Activated T-cell treated with anti-CD3 and anti-CD28 coated beads for 4 hours (primary cell): Measurements from ENCODE around the gene DTWD2.
"Not testable (repeated sequence)": the region's sequence is repeated elsewhere in the genome, so short reads cannot be mapped to it uniquely, and the experiment has no call there.

Experiments used
- DNase-seq: peaks from one replicate; pipeline ENCODE4 v3.0.0-alpha.2; 2020

The DTWD2 gene

DNA sequence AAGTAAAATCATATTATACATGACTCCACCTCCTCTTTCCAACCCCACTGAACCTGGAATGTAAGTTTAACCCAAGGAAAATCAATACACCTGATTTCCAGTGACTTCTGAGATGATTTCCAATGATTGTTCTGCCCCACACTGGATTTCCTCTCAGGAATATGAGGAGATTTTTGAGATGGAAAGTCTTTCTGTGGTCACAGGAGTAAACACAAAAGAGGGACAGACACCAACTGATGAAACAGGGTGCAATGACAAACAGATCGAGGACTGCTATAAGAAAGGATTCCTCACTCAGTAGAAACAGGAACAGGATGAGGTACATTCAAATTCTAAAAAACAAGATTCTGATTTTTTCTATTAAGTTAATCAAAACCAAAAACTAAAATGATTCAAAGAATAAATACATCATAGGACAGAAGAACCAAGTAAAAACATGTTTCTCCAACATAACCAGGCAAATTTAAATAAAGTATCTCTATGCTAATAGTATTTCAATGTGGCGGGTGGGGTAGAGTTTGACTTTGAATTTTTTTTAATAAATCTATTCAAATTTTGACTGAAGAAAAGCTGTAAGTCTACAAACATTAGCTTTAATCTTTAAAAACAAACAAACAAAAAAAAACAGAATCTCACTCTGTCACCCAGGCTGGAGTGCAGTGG is 42.1 kb downstream of the DTWD2 start:
- DNase-seq: no peak

DNA sequence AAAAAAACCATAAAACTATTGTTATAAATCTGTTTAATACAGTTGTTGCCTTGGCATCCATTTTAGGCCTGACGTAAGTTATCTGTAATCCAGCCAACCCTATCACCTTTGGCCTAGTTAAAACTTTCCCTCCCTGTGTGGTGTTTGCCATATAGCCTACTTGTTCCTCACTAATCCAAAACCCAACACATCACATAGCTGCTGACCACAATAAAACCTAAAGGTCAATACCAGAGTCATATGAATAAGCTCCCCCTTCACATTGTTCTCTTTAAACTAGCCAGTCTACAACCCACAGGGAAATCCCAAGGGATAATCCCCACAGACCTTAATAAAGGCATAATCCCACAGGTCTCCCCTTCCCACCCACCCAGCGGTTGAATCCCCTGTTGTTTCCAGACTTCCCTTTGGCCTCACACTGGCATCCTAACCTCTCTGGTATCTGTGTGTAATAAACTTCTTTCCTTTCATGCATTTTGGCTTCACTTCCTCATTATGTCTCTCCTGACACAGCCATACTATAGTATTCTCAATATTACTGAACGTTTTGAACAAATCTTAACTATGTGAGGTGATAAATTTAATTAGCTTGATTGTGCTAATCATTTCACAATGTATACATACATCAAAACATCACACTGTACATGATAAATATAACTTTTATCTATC is 50.8 kb downstream of the DTWD2 start:
- no peak for DNase-seq

DNA sequence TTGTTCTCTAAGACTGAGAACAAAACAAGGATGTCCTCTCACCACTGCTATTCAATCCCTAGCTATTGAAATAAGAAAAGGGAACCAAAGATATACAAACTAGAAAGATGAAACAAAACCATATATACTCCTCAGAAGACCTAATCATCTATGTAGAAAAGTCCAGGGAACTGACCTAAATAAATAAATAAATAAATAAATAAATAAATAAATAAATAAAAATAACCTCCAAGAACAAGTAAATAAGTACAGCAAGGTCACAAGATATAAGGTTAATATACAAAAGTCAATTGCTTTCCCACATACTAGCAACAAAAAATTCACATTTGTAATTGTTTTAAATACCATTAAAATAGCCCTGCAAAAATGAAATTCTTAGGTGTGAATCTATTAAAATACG is 54.6 kb downstream of the DTWD2 start:
- DNase-seq: no peak

DNA sequence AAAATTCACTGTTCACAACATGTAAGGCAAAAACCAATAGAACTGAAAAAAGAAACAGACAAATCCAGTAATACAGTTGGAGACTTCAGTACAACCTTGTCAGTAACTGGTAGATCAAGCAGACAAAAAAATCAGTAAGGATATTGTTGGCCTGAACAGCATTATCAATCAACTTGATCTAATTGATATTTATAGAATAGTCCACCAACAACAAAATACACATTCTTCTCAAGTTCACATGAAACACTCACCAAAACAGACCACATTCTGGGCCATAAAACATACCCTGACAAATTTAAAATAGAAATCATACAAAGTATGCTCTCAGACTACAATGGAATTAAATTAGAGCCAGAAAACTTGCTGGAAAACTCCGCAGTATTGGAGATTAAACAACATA is 56.8 kb downstream of the DTWD2 start:
- DNase-seq: no peak

DNA sequence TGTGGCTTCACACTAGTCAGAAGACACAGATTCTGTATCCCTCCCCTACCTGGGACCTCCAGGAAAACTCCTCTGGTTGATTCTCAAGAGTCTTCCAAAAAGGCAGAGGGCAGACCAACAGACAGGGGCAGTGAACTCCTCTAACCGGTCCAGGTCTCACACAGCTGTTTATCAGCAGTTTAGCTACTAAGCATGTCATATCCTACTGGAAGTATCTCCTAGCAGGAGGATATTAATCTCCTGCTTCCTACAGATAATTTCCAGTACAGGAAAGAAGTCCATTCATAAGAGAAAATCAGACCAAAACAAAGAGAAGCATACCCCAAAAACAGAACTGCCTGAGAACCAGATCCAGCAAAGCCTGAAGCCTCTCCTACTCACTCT is 64.3 kb downstream of the DTWD2 start:
- DNase-seq: no peak

DNA sequence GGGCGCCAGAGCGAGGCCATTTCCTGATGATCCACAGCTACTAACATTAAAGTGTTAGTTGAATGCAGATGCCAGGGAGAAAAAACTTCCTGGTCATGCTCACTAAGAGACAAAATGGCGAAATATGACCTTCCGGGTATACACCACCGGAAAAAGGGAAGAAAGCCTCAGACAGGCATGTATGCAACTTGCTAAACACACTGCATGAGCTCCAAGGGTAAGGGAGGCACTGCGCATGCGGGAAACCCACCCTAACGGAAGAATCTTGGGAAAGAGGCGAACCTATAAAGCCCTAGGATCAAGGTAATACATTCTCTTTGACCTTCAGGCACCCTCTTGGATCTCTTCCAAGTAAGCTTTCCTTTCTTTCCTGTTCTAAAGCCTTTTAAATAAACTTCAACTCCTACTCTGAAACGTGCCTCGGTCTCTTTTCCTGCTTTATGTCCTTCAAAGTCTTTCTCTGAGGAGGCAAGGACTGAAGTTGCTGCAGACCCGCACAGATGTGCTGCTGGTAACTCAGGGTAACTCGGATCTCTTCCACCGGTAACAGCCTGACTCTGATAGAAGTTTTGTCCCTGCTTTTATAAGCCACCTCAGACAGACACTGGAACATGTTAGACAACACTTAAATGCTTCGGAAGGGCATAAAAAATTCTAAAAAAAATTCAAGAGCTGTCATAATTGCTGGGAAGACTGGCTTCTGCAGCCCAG is 64.9 kb downstream of the DTWD2 start:
- DNase-seq: no peak

DNA sequence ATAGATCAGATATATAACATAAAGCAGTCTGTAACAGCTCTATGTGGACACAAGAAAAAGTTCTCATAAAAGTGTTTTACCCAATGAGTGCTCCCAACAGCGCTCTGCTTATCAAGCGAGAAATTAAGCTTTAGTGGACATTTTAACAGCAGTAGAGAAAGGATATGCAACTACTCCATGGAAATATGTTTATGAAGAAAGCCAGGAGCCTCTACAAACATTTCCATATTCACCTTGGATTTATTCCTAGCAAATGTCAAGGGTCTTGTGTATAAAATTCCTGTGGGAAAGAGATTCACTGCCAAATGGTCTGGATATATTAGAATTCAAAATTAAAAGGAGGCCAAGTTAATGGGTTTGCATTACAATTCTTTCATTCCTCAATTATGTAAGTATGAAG is 66.5 kb downstream of the DTWD2 start:
- no peak for DNase-seq

DNA sequence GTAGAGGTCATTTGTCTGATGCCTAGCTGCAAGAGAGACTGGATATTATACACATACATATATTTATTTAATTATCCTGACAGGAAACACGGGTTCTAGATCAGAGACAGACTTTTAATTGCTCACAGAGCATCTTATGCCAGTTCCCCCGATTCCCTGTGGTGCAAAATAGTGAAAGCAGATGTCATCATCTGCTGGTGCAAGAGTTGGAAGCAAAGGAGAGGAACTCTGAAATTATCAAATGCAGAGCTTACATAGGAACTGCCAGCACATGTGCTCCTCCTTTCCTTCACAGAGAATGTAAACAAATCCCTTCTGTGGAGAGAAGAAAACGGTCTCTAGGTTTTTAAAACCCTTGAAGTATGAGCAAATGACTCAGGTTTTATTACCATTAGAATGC is 69.3 kb downstream of the DTWD2 start:
- DNase-seq: no peak

DNA sequence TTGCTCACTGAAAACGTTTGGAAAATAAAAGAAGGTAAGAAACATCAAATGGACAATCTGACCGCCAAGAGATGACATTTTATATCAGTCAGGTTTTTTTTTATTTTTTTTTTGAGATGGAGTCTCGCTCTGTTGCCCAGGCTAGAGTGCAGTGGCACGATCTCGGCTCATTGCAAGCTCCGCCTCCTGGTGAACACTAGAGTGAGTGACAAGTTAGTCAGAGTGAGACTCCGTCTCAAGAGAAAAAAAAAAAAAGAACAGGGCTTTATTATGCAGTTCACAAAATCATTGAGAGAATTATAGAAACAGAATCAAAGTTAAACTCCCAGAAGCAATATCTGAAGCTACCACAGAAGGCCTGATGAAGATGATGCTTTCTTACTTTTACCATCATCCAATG is 70.1 kb downstream of the DTWD2 start:
- no peak for DNase-seq

DNA sequence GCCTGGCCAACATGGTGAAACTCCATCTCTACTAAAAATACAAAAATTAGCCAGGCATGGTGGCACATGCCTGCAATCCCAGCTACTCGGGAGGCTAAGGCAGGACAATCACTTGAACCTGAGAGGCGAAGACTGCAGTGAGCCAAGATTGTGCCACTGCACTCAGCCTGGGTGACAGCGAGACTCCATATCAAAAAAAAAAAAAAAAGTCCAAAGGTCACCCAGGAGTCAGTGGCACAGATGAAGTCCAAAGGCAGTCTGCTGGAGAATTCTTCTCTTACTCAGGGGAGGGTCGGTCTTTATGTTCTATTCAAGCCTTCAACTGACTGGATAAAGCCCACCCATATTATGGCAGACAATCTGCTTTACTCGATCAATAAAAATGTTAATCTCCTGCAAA is 80.8 kb downstream of the DTWD2 start:
- DNase-seq: not testable (repeated sequence)

DNA sequence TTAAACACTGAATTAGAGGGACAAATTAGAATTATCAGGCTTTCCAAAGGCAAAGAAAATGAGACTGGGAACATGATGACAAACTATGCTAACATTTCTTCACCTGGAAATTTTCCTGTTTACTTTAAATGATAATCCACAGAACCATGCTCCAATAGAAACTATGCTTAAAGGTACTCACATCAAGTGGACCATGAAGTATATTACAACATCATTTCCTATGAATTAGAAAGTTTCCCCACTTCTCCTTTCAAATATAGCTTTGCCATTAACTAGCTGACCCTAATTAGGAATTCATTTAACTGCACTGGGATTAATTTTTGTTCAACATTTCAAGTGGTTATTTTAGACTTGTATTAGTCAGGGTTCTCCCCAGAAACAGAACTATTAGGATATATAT is 81.4 kb downstream of the DTWD2 start:
- DNase-seq: no peak

DNA sequence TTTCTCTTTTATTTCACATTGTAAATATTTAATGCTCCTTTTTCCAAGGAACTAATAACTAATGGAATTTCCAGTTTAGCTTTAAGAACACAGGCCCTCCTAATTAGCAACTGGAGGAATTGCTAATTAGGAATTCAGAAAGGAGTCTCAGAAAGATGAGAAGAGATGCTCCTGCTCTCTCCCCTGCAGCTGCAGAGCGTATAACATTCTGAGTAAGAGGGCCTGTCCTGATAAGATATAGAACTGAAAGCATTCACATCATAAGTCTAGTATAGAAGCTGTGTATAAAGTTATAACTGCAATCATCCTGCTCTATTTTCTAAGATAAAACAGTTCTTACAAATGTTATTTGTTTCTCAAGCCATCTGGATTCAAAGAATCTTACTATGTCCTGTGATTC is 83.2 kb downstream of the DTWD2 start:
- no peak for DNase-seq

DNA sequence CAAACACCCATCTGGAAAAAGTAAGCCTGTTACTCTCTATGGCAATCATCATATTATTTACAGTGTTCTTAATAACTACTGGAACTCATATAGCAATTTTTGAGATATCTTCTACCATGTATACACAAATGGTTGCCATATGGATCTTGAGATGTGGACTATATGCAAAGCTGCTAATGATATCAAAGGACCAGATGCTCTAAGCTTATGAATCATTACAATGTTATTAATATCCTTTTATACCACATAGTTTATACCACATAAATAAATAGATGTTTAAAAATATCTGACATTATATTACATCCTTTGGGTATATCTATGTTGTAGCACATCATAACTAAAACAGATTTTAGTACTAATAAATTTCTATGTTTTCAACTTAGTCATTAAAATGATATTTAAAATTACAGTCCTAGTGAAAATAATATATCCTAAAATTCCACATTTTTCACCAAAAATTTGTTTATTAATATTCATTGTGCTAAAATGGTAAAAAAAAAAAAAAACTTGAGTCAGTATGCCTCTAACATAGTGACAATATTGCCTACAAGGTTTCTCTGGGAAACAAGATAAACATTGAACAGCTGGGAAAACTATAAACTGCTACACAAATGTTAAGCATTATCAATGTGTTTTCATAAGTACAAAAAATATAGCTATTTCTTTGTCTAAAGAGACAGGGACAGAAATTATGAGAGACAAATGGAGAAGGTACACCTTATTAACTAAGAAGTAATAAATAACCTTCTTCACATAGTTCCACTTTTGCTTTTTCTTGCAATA is 85.5 kb downstream of the DTWD2 start:
- no peak for DNase-seq

DNA sequence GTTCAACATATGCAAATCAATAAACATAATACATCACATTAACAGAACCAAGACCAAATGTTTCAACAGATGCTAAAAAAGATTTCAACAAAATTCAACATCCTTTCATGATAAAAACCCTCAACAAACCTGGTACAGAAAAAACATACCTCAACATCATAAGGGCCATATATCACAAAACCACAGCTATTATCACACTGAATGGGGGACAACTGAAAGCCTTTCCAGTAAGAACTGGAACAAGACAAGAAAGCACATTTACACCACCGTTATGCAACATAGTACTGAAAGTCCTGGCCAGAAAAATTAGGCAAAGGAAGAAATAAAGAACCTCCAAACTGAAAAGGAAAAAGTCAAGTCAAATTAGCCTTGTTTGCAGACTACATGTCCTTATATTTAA is 93.6 kb downstream of the DTWD2 start:
- DNase-seq: no peak

DNA sequence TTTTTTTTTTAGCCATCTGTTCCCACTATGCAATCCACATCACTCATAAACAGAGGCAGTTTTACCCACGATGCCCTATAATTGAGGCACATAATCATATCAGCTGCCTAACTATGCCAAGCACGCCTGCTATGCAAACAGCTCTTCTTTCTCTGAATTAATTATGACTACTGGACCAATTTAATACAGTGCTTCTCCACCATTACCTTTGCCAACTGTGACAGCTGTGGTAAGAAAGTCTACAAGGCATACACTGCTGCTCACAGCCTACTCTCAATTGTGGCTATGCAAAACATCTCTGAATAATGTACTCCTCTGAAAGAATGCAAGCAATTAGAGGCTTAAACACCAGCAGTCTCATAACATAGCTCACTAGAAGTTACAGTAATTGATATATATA is 97.1 kb downstream of the DTWD2 start:
- no peak for DNase-seq

DNA sequence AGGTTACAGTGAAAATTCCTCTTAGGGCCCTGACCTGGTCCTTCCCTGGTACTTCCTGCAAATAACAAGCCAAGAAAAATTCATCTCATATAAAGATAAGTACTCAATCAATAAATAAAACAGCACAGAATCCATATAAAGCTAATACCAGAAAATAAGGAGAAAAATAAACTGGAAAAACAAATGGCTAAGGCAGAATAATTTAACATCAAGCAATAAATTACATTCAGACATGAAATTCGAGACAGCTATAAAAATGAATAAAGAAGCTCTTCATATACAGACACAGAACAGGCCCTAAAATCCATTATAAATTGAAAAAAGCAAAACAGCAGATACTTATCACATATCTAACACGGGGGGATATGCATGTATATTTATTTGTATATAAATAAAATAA is 99.2 kb downstream of the DTWD2 start:
- no peak for DNase-seq

DNA sequence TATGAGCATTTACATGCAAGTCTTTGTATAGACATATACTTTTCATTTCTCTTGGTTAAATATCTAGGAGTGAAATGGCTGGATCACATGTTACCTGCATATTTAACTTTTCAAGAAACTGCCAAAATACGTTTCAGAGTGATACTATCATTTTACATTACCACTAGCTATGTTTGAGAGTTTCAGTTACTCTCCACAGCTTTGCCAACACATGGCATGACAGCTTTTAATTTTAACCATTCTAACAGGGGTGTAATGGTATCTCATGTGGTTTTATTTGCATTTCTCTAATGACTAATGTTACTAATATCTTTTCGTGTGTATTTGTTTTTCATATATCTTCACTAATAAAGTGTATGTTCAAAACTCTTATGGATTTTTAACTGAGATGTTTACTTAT is 99.8 kb downstream of the DTWD2 start:
- DNase-seq: no peak

DNA sequence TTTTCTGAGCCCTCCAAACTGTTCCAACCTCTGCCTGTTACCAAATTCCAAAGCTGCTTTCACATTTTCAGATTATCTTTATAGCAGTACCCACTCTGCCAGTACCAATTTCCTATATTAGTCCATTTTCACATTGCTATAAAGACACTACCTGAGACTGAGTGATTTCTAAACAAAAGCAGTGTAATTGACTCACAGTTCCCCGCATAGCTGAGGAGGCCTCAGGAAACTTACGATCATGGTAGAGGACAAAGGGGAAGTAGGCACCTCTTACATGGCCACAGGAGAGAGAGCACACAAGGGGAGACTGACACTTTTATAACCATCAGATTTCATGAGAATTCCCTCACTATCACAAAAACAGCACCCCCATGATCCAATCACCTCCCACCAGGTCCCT is 105.0 kb downstream of the DTWD2 start:
- no peak for DNase-seq

DNA sequence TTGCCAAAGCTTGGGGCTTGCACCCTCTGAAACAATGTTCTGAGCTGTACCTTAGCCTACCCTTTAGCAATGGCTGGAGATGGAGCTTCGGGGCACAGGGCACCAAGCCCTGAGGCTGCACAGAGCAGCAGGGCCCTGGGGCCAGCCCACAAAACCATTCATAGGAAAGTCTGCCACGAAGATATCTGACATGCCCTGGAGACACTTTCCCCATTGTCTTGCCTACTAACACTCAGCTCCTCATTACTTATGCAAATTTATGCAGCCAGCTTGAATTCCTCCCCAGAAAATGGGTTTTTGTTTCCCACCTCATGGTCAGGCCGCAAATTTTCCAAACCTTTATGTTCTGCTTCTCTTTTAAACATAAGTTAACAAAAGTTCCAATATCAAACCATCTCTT is 105.7 kb downstream of the DTWD2 start:
- no peak for DNase-seq

DNA sequence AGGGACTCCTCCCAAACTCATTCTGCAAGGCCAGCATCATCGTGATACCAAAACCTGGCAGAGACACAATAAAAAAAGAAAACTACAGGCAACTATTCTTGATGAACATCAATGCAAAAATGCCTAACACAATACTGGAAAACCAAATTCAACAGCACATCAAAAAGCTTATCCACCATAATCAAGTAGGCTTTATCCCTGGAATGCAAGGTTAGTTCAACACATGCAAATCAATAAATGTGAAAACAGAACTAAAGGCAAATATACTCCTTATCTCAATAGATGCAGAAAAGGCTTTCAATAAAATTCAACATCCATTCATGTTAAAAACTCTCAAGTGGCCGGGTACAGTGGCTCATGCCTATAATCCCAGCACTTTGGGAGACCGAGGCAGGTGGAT is 111.5 kb downstream of the DTWD2 start:
- not testable (repeated sequence) for DNase-seq

DNA sequence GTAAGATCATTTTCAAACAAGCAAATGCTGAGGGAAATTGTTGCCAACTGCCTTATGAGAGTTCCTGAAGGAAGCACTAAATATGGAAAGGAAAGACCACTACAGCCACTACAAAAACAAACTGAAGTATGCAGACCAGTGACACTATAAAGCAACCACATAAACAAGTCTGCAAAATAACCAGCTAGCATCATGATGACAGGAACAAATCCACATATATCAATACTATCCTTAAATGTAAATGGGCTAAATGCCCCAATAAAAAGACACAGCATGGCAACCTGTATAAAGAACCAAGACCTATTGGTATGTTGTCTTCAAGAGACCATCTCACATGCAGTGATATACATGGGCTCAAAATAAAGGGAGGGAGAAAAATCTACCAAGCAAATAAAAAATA is 113.2 kb downstream of the DTWD2 start:
- no peak for DNase-seq

DNA sequence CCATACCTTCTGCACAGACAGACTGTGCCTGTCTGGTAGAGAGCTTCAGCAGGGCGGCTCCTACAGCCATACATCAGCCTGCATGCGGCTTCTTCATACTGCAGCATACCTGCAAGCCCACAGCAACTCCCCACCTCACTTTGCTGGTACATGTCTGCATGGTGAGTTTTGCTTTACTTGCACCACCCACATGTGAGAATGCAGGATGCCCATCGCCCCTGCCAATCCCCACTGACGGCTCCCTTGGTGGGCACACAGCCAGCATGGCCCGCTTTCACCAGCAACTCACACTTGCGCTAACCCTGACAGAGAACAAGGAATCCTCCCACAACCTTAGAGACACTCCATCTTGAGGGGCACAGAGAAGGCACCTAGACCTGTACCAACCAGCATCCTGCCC is 114.9 kb downstream of the DTWD2 start:
- no peak for DNase-seq

DNA sequence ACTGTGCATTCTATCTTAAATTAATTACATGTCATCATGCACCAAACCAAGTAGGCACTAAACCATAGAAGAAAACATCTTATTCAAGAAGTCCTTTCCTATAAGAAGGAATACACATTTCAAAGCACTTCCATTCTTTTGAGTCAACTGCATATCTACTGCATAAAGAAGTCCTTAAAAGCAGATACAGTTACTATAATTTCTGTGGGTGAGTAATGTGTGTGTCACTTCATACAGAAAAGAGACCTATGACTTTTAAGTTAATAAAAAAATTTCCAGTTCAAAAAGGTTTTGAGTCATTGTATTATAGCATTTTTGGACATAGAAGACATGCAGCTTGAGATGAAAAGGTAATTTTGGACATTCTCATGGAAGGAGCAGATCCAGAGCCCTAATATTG is 125.0 kb downstream of the DTWD2 start:
- DNase-seq: no peak

DNA sequence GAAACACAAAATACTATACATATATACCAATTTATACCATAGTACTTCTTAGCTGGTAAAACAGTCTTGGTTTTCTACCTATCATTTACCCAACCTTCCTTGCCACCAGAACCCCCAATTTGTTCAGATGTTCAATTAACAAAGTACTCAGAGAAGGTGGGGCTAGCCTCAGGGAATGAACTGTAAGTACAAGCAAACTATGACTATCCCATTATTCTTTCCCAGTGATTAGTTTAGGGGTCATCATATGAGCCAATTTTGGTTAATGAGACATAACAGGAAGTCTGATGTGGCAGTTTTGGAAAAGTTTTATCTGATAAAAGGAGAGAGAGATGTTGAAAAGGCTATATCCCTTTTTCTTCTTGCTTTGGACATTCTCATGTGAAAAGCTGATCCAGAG is 125.8 kb downstream of the DTWD2 start:
- DNase-seq: no peak
